Prostate gland (tissue), 2 donors: ENCODE results near the gene RGS14. TPM values are rescaled to one million over a fixed set of nuclear protein-coding genes. Genes with fewer than 3 reads are reported as not detected.

Source experiments
- DNase-seq: peaks from one replicate; pipeline ENCODE4 v3.0.0-alpha.2; 2019; ENCODE audit warnings: low spot score
- H3K27ac ChIP-seq, 2 donors: fragments of 200-600 bp; sonication (generic); 2 replicates each; pipeline ENCODE4 v1.5.1; 2017 to 2019
- H3K27me3 ChIP-seq: fragments of 200-600 bp; sonication (generic); replicated peaks from 2 replicates; pipeline ENCODE4 v1.5.1; 2019; ENCODE audit not compliant: insufficient read depth
- H3K36me3 ChIP-seq, 2 donors: fragments of 200-600 bp; sonication (generic); 1 replicate in 1 of 2; 2 replicates in 1 of 2; pipeline versions ENCODE4 v1.5.1 to v1.8.1; 2017 to 2019
- H3K4me1 ChIP-seq: fragments of 200-600 bp; sonication (generic); replicated peaks from 2 replicates; pipeline ENCODE4 v1.5.1; 2019
- H3K4me3 ChIP-seq, 2 donors: fragments of 200-600 bp; sonication (generic); 2 replicates each; pipeline ENCODE4 v1.5.1; 2017 to 2019
- H3K9me3 ChIP-seq: fragments of 200-600 bp; sonication (generic); 2 replicates; pipeline ENCODE4 v1.5.1; 2017
- POLR2A ChIP-seq: fragments of 450-650 bp; IDR thresholded peaks from one replicate; pipeline ENCODE4 v1.6.1; 2016; ENCODE audit warnings: antibody characterized with exemption, mild to moderate bottlenecking
- POLR2AphosphoS5 ChIP-seq: sonication (generic); formaldehyde crosslinking; IDR thresholded peaks from one replicate; pipeline ENCODE4 v1.6.1; 2017; ENCODE audit warnings: antibody characterized with exemption
- WGBS: methylation state at CpG from one replicate; pipeline ENCODE4 v1.1.5; 2018; 5-methylcytosine and 5-hydroxymethylcytosine counted together
- intact Hi-C: fragments of 100-400 bp; cut with DNase I; formaldehyde crosslinking; loops from one replicate; pipeline ENCODE4 v1.14.2; 2022
- total RNA-seq, 2 donors: library from RNA; depleted of rRNA; stranded (reverse); fragments of >200 nt; gene quantifications; one replicate each; pipeline ENCODE4 v1.1.0, GENCODE V29; 2016
- TF ChIP-seq, protein P1 (sequence below), 4 experiments: fragments of 200-600 bp in 2 of 4; fragments of 450-650 bp in 2 of 4; sonication (generic) in 2 of 4; IDR thresholded peaks; 1 replicate in 3 of 4; 2 replicates in 1 of 4; pipeline ENCODE4 v1.5.1; 2016 to 2019; ENCODE audit warnings: antibody characterized with exemption in 4 of 4, mild to moderate bottlenecking in 2 of 4, moderate library complexity in 2 of 4

Gene RGS14
- total RNA-seq, 2 donors from 2014 or later: 13.3 to 24.2 TPM

DNA sequence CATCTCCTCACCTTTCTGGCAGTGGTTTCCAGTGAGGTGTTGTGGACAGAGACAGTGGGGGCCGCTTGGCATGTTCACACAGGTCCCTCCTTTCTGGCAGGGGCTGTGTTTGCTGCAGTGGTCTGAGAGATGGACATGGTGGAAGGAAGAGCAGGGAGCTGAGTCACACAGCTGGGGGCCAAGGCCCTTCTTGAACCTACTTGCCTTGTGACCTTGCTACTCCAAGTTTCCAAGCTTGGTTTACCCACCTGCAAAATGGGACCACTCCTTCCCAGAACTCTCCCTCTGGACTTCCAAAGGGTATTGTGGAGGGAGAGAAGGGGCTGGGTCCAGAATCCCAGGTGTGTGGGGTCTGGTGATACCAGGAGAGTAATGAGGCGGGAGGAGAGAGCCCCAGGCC lies 47.6 kb downstream of the RGS14 start:
- no peaks in the 10 kb centered on the region for H3K27me3 ChIP-seq
- 92% methylated on average over 2 of the region's 2 CpGs for WGBS
- DNase-seq: no peak
- intact Hi-C loops: loop anchor here (2.0 kb wide), 1 partner anchor 49 kb away; no protein-coding TSS in a partner anchor
- H3K4me1 ChIP-seq: peaks cover 21% of the 10 kb centered on the region
- TF ChIP-seq POLR2AphosphoS5 (no peak), POLR2A (no peak)
- TF ChIP-seq, protein P1, sequence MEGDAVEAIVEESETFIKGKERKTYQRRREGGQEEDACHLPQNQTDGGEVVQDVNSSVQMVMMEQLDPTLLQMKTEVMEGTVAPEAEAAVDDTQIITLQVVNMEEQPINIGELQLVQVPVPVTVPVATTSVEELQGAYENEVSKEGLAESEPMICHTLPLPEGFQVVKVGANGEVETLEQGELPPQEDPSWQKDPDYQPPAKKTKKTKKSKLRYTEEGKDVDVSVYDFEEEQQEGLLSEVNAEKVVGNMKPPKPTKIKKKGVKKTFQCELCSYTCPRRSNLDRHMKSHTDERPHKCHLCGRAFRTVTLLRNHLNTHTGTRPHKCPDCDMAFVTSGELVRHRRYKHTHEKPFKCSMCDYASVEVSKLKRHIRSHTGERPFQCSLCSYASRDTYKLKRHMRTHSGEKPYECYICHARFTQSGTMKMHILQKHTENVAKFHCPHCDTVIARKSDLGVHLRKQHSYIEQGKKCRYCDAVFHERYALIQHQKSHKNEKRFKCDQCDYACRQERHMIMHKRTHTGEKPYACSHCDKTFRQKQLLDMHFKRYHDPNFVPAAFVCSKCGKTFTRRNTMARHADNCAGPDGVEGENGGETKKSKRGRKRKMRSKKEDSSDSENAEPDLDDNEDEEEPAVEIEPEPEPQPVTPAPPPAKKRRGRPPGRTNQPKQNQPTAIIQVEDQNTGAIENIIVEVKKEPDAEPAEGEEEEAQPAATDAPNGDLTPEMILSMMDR (IDR thresholded peaks at IDR 0.05): no peak
- no peaks in the 10 kb centered on the region for H3K36me3 ChIP-seq
- H3K4me3 ChIP-seq: no peak overlapping the region
- no peaks in the 10 kb centered on the region for H3K9me3 ChIP-seq
- H3K27ac ChIP-seq: no peak overlapping the region

DNA sequence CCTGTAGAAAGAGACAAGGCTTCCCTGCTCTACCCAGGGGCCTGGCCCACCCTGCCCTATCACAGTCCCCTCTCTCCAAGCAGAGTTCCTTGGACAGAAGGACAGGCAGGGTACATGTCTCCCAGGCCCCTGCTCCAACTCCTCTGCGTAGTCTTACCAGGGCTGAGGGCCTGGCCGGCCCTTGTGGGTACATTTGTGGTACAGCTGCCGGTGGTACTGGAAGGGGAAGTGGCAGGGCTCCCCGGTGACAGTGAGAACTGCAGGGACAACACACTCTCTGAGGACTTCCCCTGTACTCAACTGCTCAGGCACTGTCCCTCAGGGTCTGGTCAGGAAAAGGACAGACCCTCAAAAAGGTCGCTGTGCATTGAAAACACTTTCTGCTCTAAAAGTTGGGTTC lies 48.1 kb downstream of the RGS14 start:
- WGBS: 93% methylated on average over 5 of the region's 5 CpGs
- intact Hi-C loops: loop anchor here (2.0 kb wide), 1 partner anchor 49 kb away; no protein-coding TSS in a partner anchor
- no peaks in the 10 kb centered on the region for H3K27me3 ChIP-seq

DNA sequence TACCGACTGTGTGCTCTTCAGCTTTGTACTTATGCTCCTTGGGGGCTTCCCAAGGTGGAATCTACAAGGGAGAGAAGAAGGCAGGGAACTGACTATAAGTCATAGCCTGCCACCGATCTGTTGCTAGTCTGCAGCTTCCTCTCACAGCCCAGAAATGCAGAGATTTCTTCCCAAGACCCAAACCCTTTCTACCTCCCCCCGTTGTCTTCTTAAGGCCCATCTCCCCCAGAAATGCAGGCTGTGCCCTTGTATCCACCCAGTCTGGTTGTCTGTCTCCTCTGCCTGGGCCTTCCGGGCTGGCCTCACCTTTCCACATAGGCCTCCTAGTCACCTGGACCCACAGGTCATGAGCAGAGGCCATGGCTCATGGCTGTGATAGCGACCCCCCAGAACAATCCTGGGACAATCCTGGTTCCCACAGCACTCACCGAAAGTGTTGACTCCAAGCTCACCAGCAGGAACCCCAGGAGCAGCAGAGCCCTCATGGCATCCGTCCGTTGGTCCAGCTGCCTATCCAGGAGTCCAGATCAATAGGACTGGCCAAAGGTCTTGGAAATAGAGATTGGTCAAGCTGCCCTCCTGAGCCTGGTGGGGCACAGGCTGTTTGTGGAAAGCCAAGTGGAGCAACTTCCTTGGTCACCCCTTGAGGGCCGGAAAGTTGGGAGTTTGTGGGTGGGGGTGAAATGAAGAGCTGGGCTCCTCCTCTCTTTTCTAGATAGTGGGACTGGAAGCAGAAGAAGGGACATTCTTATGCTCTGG lies 51.5 kb downstream of the RGS14 start, which contains the start of gene F12:
F12 (minus strand) TSS at position 522 of the 759 bp plus-strand sequence; CDS start at position 485, 37 bp downstream.
- WGBS: 88% methylated on average over 9 of the region's 9 CpGs
- intact Hi-C loops: no loop called here
- H3K4me3 ChIP-seq: no peak within 1 kb of the TSS
- TF ChIP-seq, protein P1 (IDR thresholded peaks at IDR 0.05): no peak
- TF ChIP-seq POLR2A (no peak), POLR2AphosphoS5 (no peak)
- H3K27me3 ChIP-seq: no peaks in the 10 kb centered on the region
- H3K27ac ChIP-seq: no peak within 1 kb of the TSS
- H3K4me1 ChIP-seq: peaks cover 7% of the 10 kb centered on the region
- H3K9me3 ChIP-seq: no peaks in the 10 kb centered on the region
- no peak for DNase-seq
- H3K36me3 ChIP-seq: no peaks in the 10 kb centered on the region

More for the DNA sequence above, 48.1 kb downstream of the RGS14 start:
- TF ChIP-seq POLR2A (no peak), POLR2AphosphoS5 (no peak)
- TF ChIP-seq, protein P1 (IDR thresholded peaks at IDR 0.05): no peak
- Histone ChIP-seq H3K4me1 (peaks cover 21% of the 10 kb centered on the region), H3K27ac (no peak overlapping the region), H3K9me3 (no peaks in the 10 kb centered on the region), H3K4me3 (no peak overlapping the region), H3K36me3 (no peaks in the 10 kb centered on the region)
- no peak for DNase-seq

DNA sequence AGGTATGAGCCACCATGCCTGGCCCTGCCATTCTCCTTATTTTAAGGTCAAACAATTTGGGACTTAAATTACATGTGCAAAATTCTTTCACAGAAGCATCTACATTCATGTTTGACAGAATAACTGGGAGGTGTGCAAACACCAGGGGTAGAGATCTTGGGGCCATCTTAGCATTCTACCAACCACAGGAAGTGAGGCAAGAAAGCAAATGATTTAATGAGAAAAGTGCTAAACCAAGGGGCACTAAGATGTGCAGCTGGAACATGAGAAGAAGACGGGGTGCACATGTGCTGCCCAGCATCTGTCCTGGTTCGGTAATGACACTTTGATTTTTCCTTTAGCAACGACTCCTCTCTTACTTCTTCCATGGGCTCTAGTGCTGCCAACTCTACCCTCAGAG lies 52.9 kb downstream of the RGS14 start:
- 73% methylated on average over 3 of the region's 3 CpGs for WGBS

More for the DNA sequence above, 52.9 kb downstream of the RGS14 start:
- TF ChIP-seq, protein P1 (IDR thresholded peaks at IDR 0.05): no peak
- TF ChIP-seq POLR2AphosphoS5: no peak
- no peak for TF ChIP-seq POLR2A
- Histone ChIP-seq H3K27me3 (no peaks in the 10 kb centered on the region), H3K36me3 (no peaks in the 10 kb centered on the region), H3K9me3 (no peaks in the 10 kb centered on the region), H3K4me3 (no peak overlapping the region), H3K27ac (no peak overlapping the region), H3K4me1 (no peaks in the 10 kb centered on the region)
- intact Hi-C loops: no loop called here
- DNase-seq: no peak
